ENCODE data around the gene TESMIN. TPM values are rescaled to one million over a fixed set of nuclear protein-coding genes. Genes with fewer than 3 reads are reported as not detected.

TESMIN gene
- total RNA-seq, 1 experiment from 2014 or later = 24.8 TPM

DNA sequence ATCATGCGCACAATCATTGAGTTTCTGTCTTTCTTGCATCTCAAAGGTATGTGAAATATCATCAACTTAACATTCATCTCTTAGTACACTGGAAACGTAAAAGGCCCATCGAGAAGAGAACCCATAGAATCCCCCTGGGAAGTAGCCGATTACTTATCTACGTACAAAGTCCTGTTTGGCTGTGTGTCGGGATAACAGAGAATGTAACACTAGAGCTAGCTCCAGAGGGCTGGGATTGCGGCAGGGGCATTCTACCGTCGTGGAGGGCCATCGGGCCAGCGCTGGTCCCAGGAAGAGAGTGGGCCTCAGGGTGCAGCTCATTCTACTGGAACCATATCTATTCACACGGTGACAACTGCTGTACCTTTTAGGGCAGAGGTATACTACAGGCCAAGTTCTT lies 62.4 kb downstream of the TESMIN start:
- no peak for DNase-seq (ENCODE audit: low read depth, low spot score)
- ChIA-PET POLR2A (no interaction called here), RAD21 (ENCODE audit: low non-redundant PET in 1 of 2, low total read pairs in 2 of 2, uncharacterized antibody in 2 of 2, unreplicated experiment in 2 of 2) (no interaction called here), CTCF (no interaction called here)
- no peak for TF ChIP-seq TCF7L2 (IDR thresholded peaks at IDR 0.05; ENCODE audit: borderline replicate concordance, extremely low read depth, insufficient read depth, insufficient read length)
- TF ChIP-seq ZNF274 (IDR thresholded peaks at IDR 0.05; ENCODE audit: low read depth, low read length) = no peak
- TF ChIP-seq, protein P1, sequence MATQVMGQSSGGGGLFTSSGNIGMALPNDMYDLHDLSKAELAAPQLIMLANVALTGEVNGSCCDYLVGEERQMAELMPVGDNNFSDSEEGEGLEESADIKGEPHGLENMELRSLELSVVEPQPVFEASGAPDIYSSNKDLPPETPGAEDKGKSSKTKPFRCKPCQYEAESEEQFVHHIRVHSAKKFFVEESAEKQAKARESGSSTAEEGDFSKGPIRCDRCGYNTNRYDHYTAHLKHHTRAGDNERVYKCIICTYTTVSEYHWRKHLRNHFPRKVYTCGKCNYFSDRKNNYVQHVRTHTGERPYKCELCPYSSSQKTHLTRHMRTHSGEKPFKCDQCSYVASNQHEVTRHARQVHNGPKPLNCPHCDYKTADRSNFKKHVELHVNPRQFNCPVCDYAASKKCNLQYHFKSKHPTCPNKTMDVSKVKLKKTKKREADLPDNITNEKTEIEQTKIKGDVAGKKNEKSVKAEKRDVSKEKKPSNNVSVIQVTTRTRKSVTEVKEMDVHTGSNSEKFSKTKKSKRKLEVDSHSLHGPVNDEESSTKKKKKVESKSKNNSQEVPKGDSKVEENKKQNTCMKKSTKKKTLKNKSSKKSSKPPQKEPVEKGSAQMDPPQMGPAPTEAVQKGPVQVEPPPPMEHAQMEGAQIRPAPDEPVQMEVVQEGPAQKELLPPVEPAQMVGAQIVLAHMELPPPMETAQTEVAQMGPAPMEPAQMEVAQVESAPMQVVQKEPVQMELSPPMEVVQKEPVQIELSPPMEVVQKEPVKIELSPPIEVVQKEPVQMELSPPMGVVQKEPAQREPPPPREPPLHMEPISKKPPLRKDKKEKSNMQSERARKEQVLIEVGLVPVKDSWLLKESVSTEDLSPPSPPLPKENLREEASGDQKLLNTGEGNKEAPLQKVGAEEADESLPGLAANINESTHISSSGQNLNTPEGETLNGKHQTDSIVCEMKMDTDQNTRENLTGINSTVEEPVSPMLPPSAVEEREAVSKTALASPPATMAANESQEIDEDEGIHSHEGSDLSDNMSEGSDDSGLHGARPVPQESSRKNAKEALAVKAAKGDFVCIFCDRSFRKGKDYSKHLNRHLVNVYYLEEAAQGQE (IDR thresholded peaks at IDR 0.05; ENCODE audit: low read depth) = no peak
- H3K9ac ChIP-seq (ENCODE audit: low read length) = no peak overlapping the region
- H3K27ac ChIP-seq (ENCODE audit: low read depth, low read length) = no peak overlapping the region
- no TSS peak for BruUV-seq (replicated peaks)
- H3K9me3 ChIP-seq (ENCODE audit: control insufficient read depth in 1 of 2, insufficient read depth in 1 of 2, low read depth in 1 of 2, low read length in 2 of 2) = no peaks in the 10 kb centered on the region
- no peak overlapping the region for H3K4me2 ChIP-seq (ENCODE audit: low read length)
- peaks cover 10% of the 10 kb centered on the region; the same call in 1 of the 2 replicates for H3K79me2 ChIP-seq (ENCODE audit: insufficient read depth, low read length)
- no peak overlapping the region for H2AFZ ChIP-seq (ENCODE audit: low read depth, low read length, poor library complexity, severe bottlenecking)
- no peaks in the 10 kb centered on the region for H3K27me3 ChIP-seq (ENCODE audit: insufficient read depth, low read length)
- peaks cover 3 to 15% of the 10 kb centered on the region in 2 experiments; a peak in 3 of 4 replicates for H3K4me1 ChIP-seq (ENCODE audit: control insufficient read depth in 1 of 2, insufficient read depth in 2 of 2, low read length in 2 of 2)
- intact Hi-C loops (cut with micrococcal nuclease) = no loop called here
- no peaks in the 10 kb centered on the region for H4K20me1 ChIP-seq (ENCODE audit: insufficient read depth)
- ATAC-seq = no peak
- H3K4me3 ChIP-seq (replicated peaks in 1 of 2; ENCODE audit: low read depth in 1 of 2, low read length in 2 of 2) = no peak overlapping the region
- no peaks in the 10 kb centered on the region for H3K9me2 ChIP-seq (ENCODE audit: insufficient read depth)
- H3K36me3 ChIP-seq (ENCODE audit: control insufficient read depth in 1 of 2, insufficient read depth in 2 of 2, low read length in 2 of 2) = peaks cover 0 to 24% of the 10 kb centered on the region in 2 experiments; a peak in 1 of 4 replicates

DNA sequence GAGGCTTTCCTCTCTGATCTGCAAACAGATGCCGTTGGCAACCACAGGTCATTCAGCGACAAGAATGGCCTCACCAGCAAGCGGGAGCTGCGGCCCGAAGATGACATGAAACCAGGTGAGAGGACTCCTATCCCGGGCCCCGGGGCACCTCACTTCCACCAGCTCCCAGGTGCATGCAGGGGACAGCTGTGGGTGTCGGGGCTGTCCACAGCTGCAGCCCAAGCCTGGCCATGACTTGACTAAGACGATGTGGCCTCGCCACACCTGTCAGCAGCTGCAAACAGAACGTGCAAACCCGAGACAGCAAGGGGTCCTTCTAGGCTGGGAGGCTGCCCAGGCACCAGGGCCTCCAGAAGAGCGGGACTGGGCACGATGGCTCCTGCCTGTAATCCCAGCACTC lies 63.3 kb downstream of the TESMIN start:
- ChIA-PET POLR2A (no interaction called here), RAD21 (ENCODE audit: low non-redundant PET in 1 of 2, low total read pairs in 2 of 2, uncharacterized antibody in 2 of 2, unreplicated experiment in 2 of 2) (no interaction called here), CTCF (no interaction called here)
- intact Hi-C loops (cut with micrococcal nuclease) = no loop called here
- H3K9ac ChIP-seq (ENCODE audit: low read length) = no peak overlapping the region
- H3K9me2 ChIP-seq (ENCODE audit: insufficient read depth) = no peaks in the 10 kb centered on the region
- no TSS peak for BruUV-seq (replicated peaks)
- no peak for ATAC-seq
- H3K36me3 ChIP-seq (ENCODE audit: control insufficient read depth in 1 of 2, insufficient read depth in 2 of 2, low read length in 2 of 2) = peaks cover 0 to 24% of the 10 kb centered on the region in 2 experiments; a peak in 1 of 4 replicates
- peaks cover 10% of the 10 kb centered on the region; the same call in 1 of the 2 replicates for H3K79me2 ChIP-seq (ENCODE audit: insufficient read depth, low read length)
- H3K9me3 ChIP-seq (ENCODE audit: control insufficient read depth in 1 of 2, insufficient read depth in 1 of 2, low read depth in 1 of 2, low read length in 2 of 2) = no peaks in the 10 kb centered on the region
- H4K20me1 ChIP-seq (ENCODE audit: insufficient read depth) = no peaks in the 10 kb centered on the region
- DNase-seq (ENCODE audit: low read depth, low spot score) = no peak
- no peak overlapping the region for H2AFZ ChIP-seq (ENCODE audit: low read depth, low read length, poor library complexity, severe bottlenecking)
- H3K4me2 ChIP-seq (ENCODE audit: low read length) = no peak overlapping the region
- H3K27ac ChIP-seq (ENCODE audit: low read depth, low read length) = no peak overlapping the region
- H3K27me3 ChIP-seq (ENCODE audit: insufficient read depth, low read length) = no peaks in the 10 kb centered on the region
- H3K4me3 ChIP-seq (replicated peaks in 1 of 2; ENCODE audit: low read depth in 1 of 2, low read length in 2 of 2) = no peak overlapping the region
- H3K4me1 ChIP-seq (ENCODE audit: control insufficient read depth in 1 of 2, insufficient read depth in 2 of 2, low read length in 2 of 2) = peaks cover 3 to 24% of the 10 kb centered on the region in 2 experiments; a peak in 3 of 4 replicates
- TF ChIP-seq SIN3A (IDR thresholded peaks at IDR 0.05; ENCODE audit: low read depth) (no peak), SRF (IDR thresholded peaks at IDR 0.05; ENCODE audit: low read depth) (no peak), EZH2phosphoT487 (IDR thresholded peaks at IDR 0.05; ENCODE audit: borderline replicate concordance) (no peak), FOSL1 (IDR thresholded peaks at IDR 0.05; ENCODE audit: low read depth) (no peak), ZFX (IDR thresholded peaks at IDR 0.05) (no peak), SP1 (IDR thresholded peaks at IDR 0.05; ENCODE audit: low read depth) (no peak), POLR2AphosphoS5 (IDR thresholded peaks at IDR 0.05; ENCODE audit: low read depth, low read length) (no peak), TCF7L2 (IDR thresholded peaks at IDR 0.05; ENCODE audit: borderline replicate concordance, extremely low read depth, insufficient read depth, insufficient read length) (no peak)
- TF ChIP-seq, protein P2, sequence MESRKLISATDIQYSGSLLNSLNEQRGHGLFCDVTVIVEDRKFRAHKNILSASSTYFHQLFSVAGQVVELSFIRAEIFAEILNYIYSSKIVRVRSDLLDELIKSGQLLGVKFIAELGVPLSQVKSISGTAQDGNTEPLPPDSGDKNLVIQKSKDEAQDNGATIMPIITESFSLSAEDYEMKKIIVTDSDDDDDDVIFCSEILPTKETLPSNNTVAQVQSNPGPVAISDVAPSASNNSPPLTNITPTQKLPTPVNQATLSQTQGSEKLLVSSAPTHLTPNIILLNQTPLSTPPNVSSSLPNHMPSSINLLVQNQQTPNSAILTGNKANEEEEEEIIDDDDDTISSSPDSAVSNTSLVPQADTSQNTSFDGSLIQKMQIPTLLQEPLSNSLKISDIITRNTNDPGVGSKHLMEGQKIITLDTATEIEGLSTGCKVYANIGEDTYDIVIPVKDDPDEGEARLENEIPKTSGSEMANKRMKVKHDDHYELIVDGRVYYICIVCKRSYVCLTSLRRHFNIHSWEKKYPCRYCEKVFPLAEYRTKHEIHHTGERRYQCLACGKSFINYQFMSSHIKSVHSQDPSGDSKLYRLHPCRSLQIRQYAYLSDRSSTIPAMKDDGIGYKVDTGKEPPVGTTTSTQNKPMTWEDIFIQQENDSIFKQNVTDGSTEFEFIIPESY (IDR thresholded peaks at IDR 0.05; ENCODE audit: extremely low read depth, insufficient replicate concordance, low read length) = no peak
- TF ChIP-seq, protein P3, sequence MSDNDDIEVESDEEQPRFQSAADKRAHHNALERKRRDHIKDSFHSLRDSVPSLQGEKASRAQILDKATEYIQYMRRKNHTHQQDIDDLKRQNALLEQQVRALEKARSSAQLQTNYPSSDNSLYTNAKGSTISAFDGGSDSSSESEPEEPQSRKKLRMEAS (IDR thresholded peaks at IDR 0.05) = no peak
